HG02571 (cell line): ENCODE data around the gene UBE2L6.

Experiments used
- ATAC-seq: cut with Tn5 transposase; IDR thresholded peaks from one replicate; pipeline ENCODE4 v1.9.1; 2021; ENCODE audit warnings: mild to moderate bottlenecking, moderate library complexity; ENCODE audit not compliant: unreplicated experiment

Gene UBE2L6

GRCh38 chr11:57567515-57568329 is at the start of gene UBE2L6:
UBE2L6 (minus strand) TSS chr11:57567672; CDS start chr11:57567611, 61 bp downstream.
- peak; percentile 70 for ATAC-seq

- ATAC-seq, result no peak
Observed at GRCh38 chr11:57616595-57616994, 49.1 kb upstream of the UBE2L6 start.

- no peak for ATAC-seq
Observed at GRCh38 chr11:57615308-57615707, 47.8 kb upstream of the UBE2L6 start.

GRCh38 chr11:57614234-57614772 is 46.8 kb upstream of the UBE2L6 start:
- ATAC-seq, result no peak

GRCh38 chr11:57610170-57610569 is 42.7 kb upstream of the UBE2L6 start:
- ATAC-seq, result no peak

GRCh38 chr11:57605028-57605420 is 37.6 kb upstream of the UBE2L6 start:
- no peak for ATAC-seq

- ATAC-seq, result no peak
Observed at GRCh38 chr11:57604296-57605027, 37.0 kb upstream of the UBE2L6 start.

- ATAC-seq, result no peak
Observed at GRCh38 chr11:57601297-57601696, 33.8 kb upstream of the UBE2L6 start.

- ATAC-seq, result no peak
Observed at GRCh38 chr11:57599381-57599780, 31.9 kb upstream of the UBE2L6 start.

- ATAC-seq, result no peak
Observed at GRCh38 chr11:57598831-57599155, 31.3 kb upstream of the UBE2L6 start.

GRCh38 chr11:57597916-57598830 is 30.7 kb upstream of the UBE2L6 start:
- ATAC-seq, result no peak

GRCh38 chr11:57597461-57597915 is 30.0 kb upstream of the UBE2L6 start, which contains the start of gene SERPING1:
SERPING1 (plus strand) TSS chr11:57597685; CDS start chr11:57598271, 586 bp downstream.
- ATAC-seq, result no peak

GRCh38 chr11:57596266-57596885 is 28.9 kb upstream of the UBE2L6 start:
- ATAC-seq, result no peak

- no peak for ATAC-seq
Observed at GRCh38 chr11:57588046-57588710, 20.7 kb upstream of the UBE2L6 start.

GRCh38 chr11:57586711-57587245 is 19.3 kb upstream of the UBE2L6 start:
- no peak for ATAC-seq

- no peak for ATAC-seq
Observed at GRCh38 chr11:57585301-57585700, 17.8 kb upstream of the UBE2L6 start.

GRCh38 chr11:57584341-57584740 is 16.9 kb upstream of the UBE2L6 start:
- no peak for ATAC-seq

GRCh38 chr11:57574061-57574460 is 6.6 kb upstream of the UBE2L6 start:
- ATAC-seq, result no peak

GRCh38 chr11:57571606-57572005 is 4.1 kb upstream of the UBE2L6 start:
- ATAC-seq, result no peak
